IPS DF 19.7 (cell line): ENCODE data around the gene RABL3.
"Not testable (repeated sequence)": the region's sequence is repeated elsewhere in the genome, so short reads cannot be mapped to it uniquely, and the experiment has no call there.

ENCODE experiments used
- DNase-seq: peaks from one replicate; pipeline ENCODE4 v3.0.0-alpha.2; 2013; ENCODE audit warnings: low read depth, low spot score

RABL3 gene

DNA sequence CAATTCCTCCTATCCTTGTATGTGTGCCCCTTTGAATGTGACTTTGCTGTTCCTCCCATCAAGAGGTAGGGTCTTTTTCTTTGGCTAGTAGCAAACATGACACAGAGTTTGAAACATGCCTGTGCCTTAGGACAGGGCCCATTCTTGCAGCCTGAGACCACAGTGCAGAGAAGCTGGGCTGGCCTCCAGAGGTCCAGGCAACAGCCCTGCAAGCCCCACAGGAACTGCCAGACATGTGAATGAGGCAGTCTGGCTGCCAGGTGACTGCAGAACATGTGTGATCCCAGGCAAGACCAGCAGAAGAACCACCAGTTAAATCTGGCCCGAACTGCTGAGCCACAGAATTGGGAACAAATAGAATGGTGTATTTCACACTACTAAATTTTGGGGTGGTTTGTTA is 59.1 kb downstream of the RABL3 start:
- no peak for DNase-seq

DNA sequence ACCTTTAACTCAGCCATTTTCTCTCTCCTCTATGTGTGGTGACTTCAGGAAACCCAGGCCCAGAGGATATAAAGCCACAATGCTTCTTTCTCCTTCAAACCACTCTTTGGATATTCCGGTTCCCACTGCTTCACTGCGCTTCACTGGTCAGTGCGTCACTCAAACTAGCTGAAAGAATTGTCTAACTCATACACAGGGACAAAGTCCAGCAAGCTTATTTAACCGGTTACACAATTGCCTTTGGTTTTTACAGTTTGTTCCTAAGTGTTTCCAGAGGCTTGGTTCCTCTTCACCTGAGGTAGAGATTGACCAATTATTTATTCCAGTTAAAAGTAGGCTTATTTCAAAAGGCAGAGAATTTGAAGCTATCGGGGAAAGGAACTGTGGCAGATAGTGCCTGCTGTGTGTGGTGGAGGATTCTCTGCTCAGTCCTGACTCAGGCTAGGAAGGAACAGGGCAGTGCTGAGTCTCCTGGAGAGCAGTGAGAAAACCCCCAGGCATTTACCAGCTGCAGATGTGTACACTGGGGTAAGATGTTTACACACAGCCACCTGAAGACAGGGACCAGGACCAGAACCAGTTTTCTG is 60.1 kb downstream of the RABL3 start, which contains the start of gene HGD:
TSS of gene HGD (minus strand) at position 145 of the 587 bp plus-strand sequence. CDS start at position 17, 128 bp downstream.
- no peak for DNase-seq

DNA sequence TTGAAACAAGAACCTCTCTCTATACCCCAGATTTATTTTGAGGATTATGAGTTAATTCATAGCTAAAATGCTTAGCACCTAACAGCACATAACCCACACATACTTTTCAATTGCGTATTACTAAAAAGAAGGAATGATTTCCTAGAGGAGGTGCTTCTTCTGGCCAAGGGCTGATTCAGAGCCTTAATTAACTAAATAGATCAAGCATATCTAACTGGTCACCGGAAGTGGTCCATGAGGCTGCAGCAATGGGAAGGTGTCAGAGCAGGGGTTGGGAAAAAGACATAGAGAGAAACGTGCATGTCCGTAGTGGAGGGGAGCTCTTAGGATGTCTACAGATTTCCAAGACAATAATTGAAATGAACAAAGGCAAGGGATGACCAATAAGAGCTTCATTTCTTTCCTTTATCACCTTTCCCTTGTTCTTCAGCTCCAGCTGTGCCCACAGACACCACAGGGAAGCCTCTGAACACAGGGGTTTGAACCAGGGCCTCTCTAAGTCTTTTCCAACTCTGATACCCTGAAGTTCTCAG is 60.7 kb downstream of the RABL3 start:
- DNase-seq, result no peak

DNA sequence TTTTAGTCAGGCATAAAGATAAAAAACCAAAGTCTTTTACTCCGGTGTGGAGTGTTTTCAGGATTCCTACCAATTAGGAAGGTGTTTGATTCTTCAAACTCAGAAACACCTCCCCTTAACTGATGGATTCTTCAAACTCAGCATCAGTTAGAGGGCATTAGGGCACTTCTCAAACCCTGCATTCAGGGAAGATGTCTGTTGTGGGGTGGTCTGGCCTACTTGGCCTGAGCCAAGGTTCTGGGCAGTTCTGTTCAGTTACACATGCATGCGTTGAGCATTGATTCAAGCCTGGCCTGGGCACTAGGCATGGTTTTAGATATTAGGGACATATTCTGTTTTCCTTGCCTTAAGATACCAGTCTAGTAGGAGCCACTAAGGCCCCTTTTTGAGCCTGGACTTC is 61.3 kb downstream of the RABL3 start:
- DNase-seq, result no peak

DNA sequence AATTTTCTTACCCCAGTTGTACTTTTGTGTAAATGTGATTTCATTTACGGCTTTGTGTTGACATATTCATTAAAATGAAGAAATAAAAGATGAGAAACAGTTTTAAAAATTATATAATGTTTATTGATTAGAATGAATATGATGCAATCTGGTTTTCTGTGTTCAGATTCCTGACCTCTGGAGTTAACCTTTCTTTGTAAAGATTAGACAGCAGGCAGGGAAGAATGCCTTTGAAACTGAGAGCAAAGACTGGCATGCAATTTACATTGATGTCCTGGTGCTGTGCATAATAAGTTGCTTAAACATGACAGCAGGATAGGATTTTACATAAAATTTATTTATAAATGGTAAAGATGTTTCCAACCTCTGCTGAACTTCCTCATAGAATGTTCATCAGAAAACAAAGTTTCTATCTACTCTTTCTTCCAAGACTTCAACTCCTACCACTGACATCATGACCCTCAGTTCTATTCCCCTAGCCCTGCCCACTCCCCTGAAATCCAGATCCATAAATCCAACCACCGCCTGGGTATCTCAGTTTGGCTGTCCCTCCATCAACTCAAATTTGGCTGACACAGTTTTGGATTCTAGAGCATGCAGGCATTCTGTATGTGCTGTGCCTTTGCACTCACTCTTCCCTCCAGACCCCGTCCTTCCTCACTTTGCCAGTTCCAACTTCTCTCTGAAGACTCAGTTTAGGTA is 62.0 kb downstream of the RABL3 start:
- DNase-seq, result no peak

DNA sequence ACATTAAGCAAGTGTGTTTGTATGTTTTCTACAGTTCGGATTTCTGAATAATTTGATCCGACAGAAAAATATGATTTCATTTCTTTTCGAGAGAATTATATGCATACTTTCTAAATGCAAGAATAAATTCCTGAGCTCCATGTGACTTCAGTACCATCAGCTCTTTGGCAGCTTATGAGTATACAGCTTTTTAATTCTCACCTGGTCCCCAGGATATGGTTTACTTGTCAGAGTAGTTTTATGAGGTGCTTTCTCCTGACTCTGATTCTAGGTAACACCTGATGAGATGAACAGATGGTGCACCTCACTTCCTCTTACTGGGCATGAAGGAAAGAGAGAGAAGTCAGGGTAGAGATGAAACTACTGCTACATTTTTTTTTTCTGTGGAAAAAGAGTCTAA is 63.3 kb downstream of the RABL3 start:
- DNase-seq, result no peak

DNA sequence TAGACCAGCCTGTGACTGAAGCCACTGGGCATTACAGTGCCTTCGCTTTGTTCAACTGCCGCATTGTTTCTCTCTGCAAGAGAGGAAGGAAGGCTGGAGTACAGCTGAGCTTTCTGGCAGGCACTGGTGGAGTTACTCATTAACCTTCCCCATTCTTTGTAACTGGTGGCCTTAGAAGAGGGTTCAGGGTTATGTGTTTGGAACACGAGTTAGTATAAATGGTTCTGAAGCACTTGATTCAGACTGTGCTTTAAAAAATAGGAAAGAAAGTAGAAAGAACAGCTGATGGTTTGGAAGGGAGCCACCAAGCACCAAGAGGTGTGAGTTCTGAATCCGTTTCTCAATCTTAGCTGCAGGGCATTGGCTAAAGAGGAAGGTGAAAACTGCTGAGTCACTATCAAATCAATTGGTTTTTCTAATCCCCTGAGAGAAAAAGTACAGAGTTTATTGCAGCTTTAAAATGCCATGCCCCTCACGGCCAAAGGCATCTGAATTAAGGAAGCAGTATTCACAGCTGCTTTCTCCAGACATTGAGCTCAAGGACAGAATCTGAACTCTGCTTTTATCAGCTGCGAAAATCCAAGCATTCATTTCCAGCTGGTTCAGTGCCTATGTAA is 63.9 kb downstream of the RABL3 start:
- no peak for DNase-seq

DNA sequence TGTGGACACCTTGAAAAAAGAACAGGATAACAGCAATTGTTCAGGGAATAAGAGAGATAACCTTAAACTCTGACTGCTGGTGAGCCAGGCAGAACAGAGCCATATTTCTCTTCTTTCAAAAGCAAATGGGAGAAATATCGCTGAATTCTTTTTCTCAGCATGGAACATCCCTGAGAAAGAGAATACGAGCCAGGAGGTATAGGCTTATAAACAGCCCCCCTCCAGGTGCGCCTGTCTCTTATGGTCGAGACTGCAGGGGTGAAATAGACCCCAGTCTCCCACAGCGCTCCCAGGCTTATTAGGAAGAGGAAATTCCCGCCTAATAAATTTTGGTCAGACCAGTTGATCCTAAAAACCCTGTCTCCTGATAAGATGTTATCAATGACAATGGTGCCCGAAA is 65.1 kb downstream of the RABL3 start:
- not testable (repeated sequence) for DNase-seq

DNA sequence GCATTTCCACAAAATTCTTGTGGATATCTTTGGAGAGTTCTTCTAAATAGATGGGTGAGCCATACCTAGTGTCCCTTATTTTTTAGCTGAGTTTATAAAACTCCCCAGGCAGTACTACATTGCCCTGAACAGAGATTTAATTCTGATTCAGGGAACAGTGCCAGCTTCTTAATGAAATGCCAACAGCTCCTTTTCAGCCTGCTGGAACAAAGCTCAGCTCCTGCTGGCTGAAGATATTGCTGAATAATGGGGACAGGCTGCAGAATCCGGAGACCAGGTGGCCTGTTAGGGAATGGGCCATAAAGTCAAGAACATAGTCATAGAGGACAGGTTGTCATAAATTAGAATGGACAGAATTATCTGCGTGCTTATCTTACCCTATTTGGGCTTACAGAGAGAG is 69.2 kb downstream of the RABL3 start:
- no peak for DNase-seq

DNA sequence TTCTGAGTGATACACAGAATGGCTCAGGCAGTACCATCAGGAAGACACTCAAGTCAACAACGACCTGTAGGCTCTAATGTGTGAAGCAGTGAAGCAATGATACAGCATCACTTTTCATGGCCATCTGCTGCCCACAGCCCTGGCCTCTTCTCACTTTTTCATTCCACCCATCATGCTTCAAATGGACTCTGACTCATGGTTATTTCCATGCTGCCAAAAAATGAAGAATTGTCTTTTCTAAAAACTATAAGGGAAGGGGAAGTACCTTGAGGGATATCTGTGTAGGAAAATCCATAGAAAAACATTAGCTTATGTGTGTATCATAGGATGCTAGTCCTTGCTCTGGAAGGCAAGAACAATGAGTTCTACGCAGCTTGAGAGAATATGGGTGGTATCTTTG is 71.7 kb downstream of the RABL3 start:
- no peak for DNase-seq

DNA sequence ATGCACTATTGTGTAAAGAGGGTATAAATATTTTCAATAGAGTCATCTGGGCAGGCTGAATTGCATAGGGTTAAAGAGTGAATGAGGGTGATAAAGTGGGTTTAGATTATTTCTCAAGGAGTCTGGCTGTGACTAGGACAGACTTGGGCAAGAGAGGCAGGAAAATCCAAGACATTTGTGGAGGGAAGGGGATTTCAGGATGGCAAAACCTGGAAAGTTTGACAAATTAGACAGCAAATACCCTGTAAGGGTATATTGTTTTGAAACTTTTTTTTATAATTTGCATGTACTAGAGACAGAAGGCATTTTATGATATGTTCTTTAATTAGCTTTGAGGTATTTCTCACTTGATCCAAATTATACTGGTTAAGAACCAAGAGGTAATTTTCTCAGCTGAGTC is 77.4 kb downstream of the RABL3 start:
- no peak for DNase-seq

DNA sequence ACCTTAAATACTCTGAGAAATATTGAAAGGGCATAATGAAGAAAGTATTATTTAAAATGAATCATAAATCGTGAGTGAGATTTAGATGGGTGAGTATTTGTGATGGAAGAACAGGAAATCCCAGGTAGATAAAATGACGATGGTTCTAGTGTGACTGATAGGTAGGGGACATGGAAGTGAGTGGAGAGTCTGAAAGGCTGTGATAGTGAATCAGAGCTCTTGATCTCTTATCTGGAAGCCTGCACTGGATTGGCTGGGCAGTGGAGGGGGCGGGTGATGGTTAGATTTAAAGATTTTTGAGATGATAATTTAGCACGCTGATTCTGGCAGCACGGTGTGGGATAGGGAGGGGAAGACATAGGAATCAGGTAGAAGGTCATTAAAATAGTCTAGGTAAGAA is 80.4 kb downstream of the RABL3 start:
- DNase-seq, result no peak

DNA sequence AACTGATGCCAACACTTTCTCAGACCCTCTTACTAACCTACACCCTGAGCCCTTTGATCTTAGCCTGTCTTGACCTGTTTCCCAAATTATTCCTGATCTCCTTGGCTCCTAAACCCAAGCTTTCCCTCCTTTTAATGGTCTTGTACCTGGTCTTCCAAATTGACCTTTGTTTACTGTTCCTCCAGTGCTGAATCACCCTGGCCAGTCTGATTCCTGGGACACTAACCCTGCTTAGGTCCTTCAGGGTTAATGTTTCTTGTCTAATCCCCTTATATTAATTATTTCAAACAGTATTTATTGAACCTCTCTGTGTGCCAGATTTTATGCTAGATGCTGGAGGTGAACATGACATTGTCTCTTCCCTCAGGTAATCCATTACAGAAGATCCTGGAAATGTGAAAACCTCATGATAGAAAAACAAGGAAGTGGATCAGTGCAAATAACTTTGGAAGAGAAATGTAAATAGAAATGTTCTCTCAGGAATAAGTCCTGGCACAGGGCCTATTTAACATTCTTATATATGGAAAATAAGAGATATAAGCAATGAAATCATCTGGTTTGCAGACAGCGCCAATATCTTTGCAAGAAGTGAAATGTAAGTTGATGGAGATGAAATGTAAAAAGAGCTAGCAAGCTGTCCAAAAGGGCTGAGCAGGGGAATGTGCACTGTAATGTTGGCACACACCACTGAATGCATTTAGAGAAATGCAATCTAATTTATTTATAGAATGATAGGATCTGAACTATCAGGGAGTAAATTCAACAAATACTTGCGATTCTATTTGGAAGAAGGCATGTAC is 81.0 kb downstream of the RABL3 start:
- DNase-seq, result no peak

DNA sequence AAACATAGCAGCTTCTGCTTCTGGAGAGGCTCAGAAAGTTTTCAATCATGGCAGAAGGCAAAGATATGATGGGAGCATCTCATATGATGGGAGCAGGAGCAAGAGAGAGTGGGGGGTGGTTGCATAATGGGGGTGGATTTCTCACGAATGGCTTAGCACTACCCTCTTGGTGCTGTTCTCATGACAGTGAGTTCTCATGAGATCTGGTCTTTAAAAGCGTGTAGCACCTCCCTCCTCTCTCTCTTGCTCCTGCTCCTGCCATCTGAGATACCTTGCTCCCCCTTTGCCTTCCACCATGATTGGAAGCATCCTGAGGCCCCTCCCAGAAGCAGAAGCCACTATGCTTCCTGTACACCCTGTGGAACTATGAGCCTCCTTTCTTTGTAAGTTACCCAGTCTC is 82.5 kb downstream of the RABL3 start:
- no peak for DNase-seq

DNA sequence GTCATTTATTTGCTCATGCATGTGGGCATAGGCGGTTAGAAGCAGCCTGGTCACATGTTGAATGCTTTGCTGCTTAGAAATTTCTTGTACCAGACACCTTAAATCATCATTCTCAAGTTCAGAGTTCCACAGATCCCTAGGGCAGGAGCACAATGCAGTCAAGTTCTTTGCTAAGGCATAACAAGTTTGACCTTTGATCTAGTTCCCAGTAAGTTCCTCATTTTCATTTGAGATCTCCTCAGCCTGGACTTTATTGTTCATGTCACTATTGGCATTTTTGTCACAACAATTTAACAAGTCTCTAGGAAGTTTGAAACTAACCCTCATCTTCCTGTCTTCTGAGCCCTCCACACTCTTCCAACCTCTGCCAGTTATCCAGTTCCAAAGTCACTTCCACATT is 83.0 kb downstream of the RABL3 start:
- no peak for DNase-seq

DNA sequence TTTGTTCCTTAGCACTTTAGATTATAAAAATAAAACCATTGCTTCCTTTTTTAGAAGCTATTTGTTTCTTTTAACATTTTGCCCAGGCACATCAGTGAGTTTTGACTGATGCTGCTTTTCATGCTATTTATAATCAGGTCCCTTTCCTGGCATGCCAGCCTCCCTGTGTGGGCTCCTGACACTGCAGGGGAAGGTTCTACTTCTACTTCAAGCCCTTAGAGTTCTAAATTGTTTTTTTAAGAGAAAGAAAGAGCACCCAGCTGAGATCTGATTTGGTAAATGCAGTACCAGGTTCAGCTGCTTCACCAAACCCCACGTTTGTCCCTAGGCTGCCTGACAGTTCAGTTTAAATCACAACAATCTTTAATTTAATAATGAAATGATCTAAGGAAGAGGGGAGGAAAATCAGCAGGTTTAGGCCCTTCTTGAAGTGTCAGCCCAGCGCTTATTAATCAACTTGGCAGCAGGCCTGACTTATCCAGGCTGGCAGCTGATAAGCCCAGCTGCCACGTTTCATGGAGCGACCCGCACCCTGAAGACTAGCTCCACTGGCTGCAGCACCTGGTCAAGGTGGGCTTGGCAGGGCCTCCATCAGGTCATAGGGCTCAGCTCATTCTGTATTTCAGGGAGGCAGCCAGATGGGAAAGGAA is 89.3 kb downstream of the RABL3 start:
- no peak for DNase-seq

DNA sequence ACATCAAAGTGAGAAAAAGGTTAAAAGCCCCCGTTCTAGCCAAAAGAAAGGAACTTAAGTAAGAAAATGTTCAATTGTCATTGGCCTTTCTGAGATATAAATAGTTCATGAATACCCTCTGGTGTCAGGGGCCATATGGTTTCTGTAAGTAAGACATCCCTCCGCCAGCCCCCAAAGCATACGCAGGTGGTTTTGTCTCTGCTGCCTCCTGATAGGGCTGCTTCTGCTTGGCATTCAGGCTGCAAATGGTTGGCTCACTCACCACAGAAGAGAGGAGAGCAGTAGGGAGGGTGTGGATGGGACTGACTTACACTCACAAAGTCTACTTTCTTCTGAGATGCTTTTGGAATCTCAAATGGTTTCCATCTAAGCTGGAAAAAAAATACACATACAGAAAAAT is 90.0 kb downstream of the RABL3 start:
- DNase-seq, result no peak

DNA sequence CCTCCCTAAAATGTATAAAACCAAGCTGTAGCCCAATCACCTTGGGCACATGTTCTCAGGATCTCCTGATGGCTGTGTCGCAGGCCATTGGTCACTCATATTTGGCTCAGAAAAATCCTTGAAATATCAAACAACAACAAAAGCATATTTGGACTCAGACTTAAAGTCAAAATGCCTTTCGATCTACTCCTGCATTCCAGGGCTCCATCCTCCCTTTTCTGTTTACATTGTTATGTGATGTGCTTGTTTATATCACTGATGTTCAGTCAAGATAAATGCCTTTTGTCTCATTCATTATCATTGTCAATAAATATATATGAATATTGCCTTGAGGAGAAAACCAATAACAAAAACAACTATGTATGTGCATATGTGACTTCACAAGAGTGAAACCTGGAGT is 92.0 kb downstream of the RABL3 start:
- DNase-seq, result no peak

DNA sequence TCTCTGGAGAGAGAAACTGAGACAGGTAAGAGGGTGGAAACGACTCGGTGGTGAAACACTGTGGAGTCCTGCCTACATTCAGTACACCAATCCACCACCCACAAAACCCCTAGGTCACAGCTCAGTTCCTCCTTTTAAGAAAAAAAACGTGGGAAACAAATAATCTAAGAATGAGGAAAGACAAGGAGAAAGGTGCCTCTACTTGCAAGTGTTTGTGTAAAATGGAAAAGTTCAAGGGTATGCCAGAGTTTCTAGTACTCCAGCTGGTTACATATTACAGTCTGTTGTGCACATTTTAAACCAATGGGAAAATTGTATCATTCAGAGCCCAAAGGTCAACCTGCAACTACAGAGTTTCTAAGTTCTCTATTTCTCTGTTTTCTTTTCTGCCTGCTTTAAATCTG is 92.5 kb downstream of the RABL3 start:
- no peak for DNase-seq

DNA sequence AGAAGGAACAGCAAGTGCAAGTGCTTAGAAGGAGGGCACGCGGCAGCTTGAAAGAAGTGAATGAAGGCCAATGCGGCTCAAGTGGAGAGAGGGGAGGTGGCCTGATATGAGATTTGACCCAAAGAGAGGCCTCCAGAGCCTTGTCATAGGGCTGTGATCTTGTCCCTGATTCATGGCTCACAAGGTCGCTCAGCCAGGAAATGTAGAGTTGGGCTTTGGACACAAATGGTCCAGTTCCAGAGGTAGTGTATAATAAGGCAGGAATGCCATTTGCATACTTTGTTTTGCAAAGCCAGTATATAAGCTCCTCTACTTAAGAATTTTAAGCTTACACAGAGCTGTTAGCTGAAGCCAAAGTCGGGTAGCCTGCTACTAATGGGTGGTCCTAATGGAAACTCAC is 94.0 kb downstream of the RABL3 start:
- no peak for DNase-seq

DNA sequence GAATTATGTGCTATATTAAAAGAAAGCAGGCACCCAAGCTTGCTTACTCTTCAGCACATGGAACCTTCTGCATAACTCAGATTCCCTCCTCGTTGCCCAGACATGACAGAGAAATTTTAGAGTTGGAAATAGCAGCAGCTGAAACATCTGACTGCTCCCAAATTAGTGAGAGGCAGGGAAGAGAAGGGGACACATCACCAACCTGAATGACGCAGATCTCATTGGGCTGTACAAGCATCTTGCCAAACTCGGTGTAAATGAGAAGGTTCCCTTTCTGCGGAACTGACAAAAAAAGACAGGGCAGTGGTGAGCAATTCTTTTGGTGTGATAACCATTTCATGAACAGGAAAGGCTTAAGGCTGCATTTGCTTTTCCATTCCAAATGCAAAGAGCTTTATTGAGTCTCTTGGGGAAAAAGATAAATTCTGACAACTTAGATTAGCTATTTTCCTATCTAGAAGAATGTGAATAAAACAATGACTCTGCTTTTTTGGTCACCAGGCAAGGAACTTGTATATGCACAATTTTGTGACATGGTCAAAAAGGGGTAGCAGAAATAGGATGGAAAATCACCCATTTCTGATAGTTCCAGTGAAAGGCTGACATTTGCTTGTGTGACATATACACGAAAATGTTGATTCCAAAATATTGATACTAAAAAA is 95.4 kb downstream of the RABL3 start:
- no peak for DNase-seq
